Nephron (organoid): Measurements from ENCODE around the gene STRBP.
"Not testable (repeated sequence)": the region's sequence is repeated elsewhere in the genome, so short reads cannot be mapped to it uniquely, and the experiment has no call there.

ENCODE experiments used
- H3K27ac Mint-ChIP-seq, 3 experiments: 2 replicates each; pipeline ENCODE4 v1.8.0; 2020; ENCODE audit warnings: mixed read lengths in 3 of 3, mild to moderate bottlenecking in 2 of 3, moderate library complexity in 1 of 3
- H3K27me3 Mint-ChIP-seq: 2 replicates; pipeline ENCODE4 v1.8.0; 2021; ENCODE audit warnings: low read depth, mild to moderate bottlenecking, moderate library complexity, mixed read lengths
- H3K36me3 Mint-ChIP-seq: 2 replicates; pipeline ENCODE4 v1.8.0; 2020; ENCODE audit warnings: low read depth, mixed read lengths
- H3K4me1 Mint-ChIP-seq: 2 replicates; pipeline ENCODE4 v1.8.0; 2020; ENCODE audit warnings: mixed read lengths
- H3K4me3 Mint-ChIP-seq, 3 experiments: 2 replicates each; pipeline ENCODE4 v1.8.0; 2020; ENCODE audit warnings: mild to moderate bottlenecking in 3 of 3, mixed read lengths in 3 of 3, moderate library complexity in 2 of 3
- H3K9me3 Mint-ChIP-seq: 2 replicates; pipeline ENCODE4 v1.8.0; 2020; ENCODE audit warnings: mixed read lengths
- CTCF ChIP-seq, 3 experiments: fragments of 200-600 bp; sonication (generic); IDR thresholded peaks; one replicate each; pipeline ENCODE4 v1.5.0; 2021; ENCODE audit warnings: antibody characterized with exemption in 3 of 3; ENCODE audit not compliant: unreplicated experiment in 3 of 3

STRBP gene

GRCh38 chr9:123187131-123187530, 81.3 kb downstream of the STRBP start:
- no peaks in the 10 kb centered on the region for H3K4me1 Mint-ChIP-seq
- peaks cover 4% of the 10 kb centered on the region for H3K9me3 Mint-ChIP-seq
- H3K27me3 Mint-ChIP-seq = no peaks in the 10 kb centered on the region
- H3K36me3 Mint-ChIP-seq = peaks cover 9% of the 10 kb centered on the region
- TF ChIP-seq CTCF (IDR thresholded peaks at IDR 0.05; ENCODE audit: unreplicated experiment in 3 of 3) = no peak
- no peak overlapping the region for H3K4me3 Mint-ChIP-seq
- no peak overlapping the region for H3K27ac Mint-ChIP-seq

- not testable (repeated sequence) for H3K27ac Mint-ChIP-seq, H3K36me3 Mint-ChIP-seq, H3K27me3 Mint-ChIP-seq, H3K4me3 Mint-ChIP-seq, H3K9me3 Mint-ChIP-seq, H3K4me1 Mint-ChIP-seq
Measured at GRCh38 chr9:123186029-123186428, 82.4 kb downstream of the STRBP start.

GRCh38 chr9:123176949-123177348, 91.4 kb downstream of the STRBP start:
- H3K27ac Mint-ChIP-seq = no peak overlapping the region
- no peaks in the 10 kb centered on the region for H3K27me3 Mint-ChIP-seq
- no peak overlapping the region for H3K4me3 Mint-ChIP-seq
- no peak for TF ChIP-seq CTCF (IDR thresholded peaks at IDR 0.05; ENCODE audit: unreplicated experiment in 3 of 3)
- no peaks in the 10 kb centered on the region for H3K9me3 Mint-ChIP-seq
- H3K36me3 Mint-ChIP-seq = peaks cover 6% of the 10 kb centered on the region
- peaks cover 5% of the 10 kb centered on the region for H3K4me1 Mint-ChIP-seq

GRCh38 chr9:123175854-123176629, 92.3 kb downstream of the STRBP start:
- Mint-ChIP-seq H3K4me1 (peaks cover 5% of the 10 kb centered on the region), H3K9me3 (no peaks in the 10 kb centered on the region), H3K27ac (peak overlapping the region in 2 of 3 experiments; percentile 16 to 75), H3K27me3 (no peaks in the 10 kb centered on the region), H3K36me3 (peaks cover 14% of the 10 kb centered on the region), H3K4me3 (no peak overlapping the region)
- TF ChIP-seq CTCF (IDR thresholded peaks at IDR 0.05; ENCODE audit: unreplicated experiment in 3 of 3) = no peak

GRCh38 chr9:123174887-123175518, 93.4 kb downstream of the STRBP start:
- H3K36me3 Mint-ChIP-seq = peaks cover 15% of the 10 kb centered on the region
- no peak for TF ChIP-seq CTCF (IDR thresholded peaks at IDR 0.05; ENCODE audit: unreplicated experiment in 3 of 3)

GRCh38 chr9:123174079-123174478, 94.3 kb downstream of the STRBP start:
- no peaks in the 10 kb centered on the region for H3K9me3 Mint-ChIP-seq
- H3K4me3 Mint-ChIP-seq = no peak overlapping the region
- TF ChIP-seq CTCF (IDR thresholded peaks at IDR 0.05; ENCODE audit: unreplicated experiment in 3 of 3) = no peak
- H3K27ac Mint-ChIP-seq = no peak overlapping the region
- peaks cover 5% of the 10 kb centered on the region for H3K4me1 Mint-ChIP-seq
- peaks cover 15% of the 10 kb centered on the region for H3K36me3 Mint-ChIP-seq
- H3K27me3 Mint-ChIP-seq = no peaks in the 10 kb centered on the region

More at GRCh38 chr9:123174887-123175518, 93.4 kb downstream of the STRBP start:
- H3K27ac Mint-ChIP-seq = no peak overlapping the region
- no peak overlapping the region for H3K4me3 Mint-ChIP-seq
- no peaks in the 10 kb centered on the region for H3K9me3 Mint-ChIP-seq
- H3K4me1 Mint-ChIP-seq = peaks cover 5% of the 10 kb centered on the region
- H3K27me3 Mint-ChIP-seq = no peaks in the 10 kb centered on the region
